Measurements from ENCODE around the gene ZNF277.
"Not testable (repeated sequence)": the region's sequence is repeated elsewhere in the genome, so short reads cannot be mapped to it uniquely, and the experiment has no call there.

The ZNF277 gene

GRCh38 chr7:112386619-112387018 is 180.1 kb downstream of the ZNF277 start:
- in situ Hi-C loops (cut with MboI; ENCODE audit: low sequenced_read_pairs), result no loop called here

DNA sequence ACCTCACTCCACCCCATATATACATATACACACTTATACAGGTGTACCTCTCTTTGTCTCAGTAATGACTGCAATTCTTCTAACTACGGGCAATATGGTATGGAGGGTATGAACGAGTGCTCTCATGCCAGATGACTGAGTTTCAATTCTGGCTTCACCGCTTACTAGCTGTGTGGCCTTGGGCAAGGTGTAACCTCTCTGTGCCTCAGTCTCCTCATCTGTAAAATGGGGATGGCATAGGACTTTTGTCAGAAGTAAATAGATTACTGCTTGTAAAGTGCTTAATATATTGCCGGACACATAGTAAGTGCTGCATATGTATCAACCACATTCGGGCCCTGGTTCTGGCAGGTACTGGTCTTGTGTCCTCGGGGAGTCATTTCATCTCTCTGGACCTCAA is 183.7 kb downstream of the ZNF277 start:
- in situ Hi-C loops (cut with MboI; ENCODE audit: low sequenced_read_pairs), result no loop called here

DNA sequence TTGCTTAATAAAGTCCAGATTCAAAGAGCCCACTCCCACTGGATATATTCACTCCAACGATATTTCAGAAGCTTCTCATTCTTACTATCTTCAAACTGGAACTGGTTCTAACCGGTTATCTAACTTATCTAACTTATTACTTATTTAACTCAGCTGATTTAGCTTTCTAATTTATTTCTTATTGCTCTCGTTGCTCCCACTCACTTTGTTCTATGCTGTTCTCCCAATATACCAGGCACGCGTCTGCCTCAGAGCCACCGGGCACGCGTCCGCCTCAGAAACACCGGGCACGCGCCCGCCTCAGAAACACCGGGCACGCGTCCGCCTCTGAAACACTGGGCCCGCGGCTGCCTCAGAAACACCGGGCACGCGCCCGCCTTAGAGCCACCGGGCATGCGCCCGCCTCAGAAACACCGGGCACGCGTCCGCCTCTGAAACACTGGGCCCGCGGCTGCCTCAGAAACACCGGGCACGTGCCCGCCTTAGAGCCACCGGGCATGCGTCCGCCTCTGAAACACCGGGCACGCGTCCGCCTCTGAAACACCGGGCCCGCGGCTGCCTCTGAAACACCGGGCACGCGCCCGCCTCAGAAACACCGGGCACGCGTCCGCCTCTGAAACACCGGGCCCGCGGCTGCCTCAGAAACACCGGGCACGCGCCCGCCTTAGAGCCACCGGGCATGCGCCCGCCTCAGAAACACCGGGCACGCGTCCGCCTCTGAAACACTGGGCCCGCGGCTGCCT is 184.8 kb downstream of the ZNF277 start:
- in situ Hi-C loops (cut with MboI; ENCODE audit: low sequenced_read_pairs), result not testable (repeated sequence)

- in situ Hi-C loops (cut with MboI; ENCODE audit: low sequenced_read_pairs), result not testable (repeated sequence)
Measured at GRCh38 chr7:112391841-112392286, 185.4 kb downstream of the ZNF277 start.

All from HL-60/S4 (cell line).